HUES6 (cell line): ENCODE measurements around the gene TP53BP2.
A peak's percentile ranks its signal among the peaks of the same experiment; 100 is the strongest.
"Not testable (repeated sequence)": the region's sequence is repeated elsewhere in the genome, so short reads cannot be mapped to it uniquely, and the experiment has no call there.

Experiments
- H3K27ac ChIP-seq: 2 replicates; pipeline ENCODE4 v1.7.0; 2013; ENCODE audit warnings: low read depth, mild to moderate bottlenecking, low read length, inconsistent platforms
- H3K27me3 ChIP-seq: 2 replicates; pipeline ENCODE4 v1.6.1; 2013; ENCODE audit warnings: low read length; ENCODE audit not compliant: control insufficient read depth, insufficient read depth
- H3K36me3 ChIP-seq: 2 replicates; pipeline ENCODE4 v1.6.1; 2013; ENCODE audit warnings: low read length; ENCODE audit not compliant: control insufficient read depth, insufficient read depth
- H3K4me1 ChIP-seq: 2 replicates; pipeline ENCODE4 v1.6.1; 2013; ENCODE audit warnings: low read length; ENCODE audit not compliant: control insufficient read depth, insufficient read depth
- H3K4me3 ChIP-seq: 2 replicates; pipeline ENCODE4 v1.5.1; 2013; ENCODE audit warnings: low read depth, low read length
- H3K9ac ChIP-seq: one replicate; pipeline ENCODE4 v1.6.1; 2013; ENCODE audit warnings: mild to moderate bottlenecking, low read length
- H3K9me3 ChIP-seq: 2 replicates; pipeline ENCODE4 v1.6.1; 2013; ENCODE audit warnings: low read depth, low read length; ENCODE audit not compliant: control insufficient read depth, insufficient read depth

The TP53BP2 gene, protein sequence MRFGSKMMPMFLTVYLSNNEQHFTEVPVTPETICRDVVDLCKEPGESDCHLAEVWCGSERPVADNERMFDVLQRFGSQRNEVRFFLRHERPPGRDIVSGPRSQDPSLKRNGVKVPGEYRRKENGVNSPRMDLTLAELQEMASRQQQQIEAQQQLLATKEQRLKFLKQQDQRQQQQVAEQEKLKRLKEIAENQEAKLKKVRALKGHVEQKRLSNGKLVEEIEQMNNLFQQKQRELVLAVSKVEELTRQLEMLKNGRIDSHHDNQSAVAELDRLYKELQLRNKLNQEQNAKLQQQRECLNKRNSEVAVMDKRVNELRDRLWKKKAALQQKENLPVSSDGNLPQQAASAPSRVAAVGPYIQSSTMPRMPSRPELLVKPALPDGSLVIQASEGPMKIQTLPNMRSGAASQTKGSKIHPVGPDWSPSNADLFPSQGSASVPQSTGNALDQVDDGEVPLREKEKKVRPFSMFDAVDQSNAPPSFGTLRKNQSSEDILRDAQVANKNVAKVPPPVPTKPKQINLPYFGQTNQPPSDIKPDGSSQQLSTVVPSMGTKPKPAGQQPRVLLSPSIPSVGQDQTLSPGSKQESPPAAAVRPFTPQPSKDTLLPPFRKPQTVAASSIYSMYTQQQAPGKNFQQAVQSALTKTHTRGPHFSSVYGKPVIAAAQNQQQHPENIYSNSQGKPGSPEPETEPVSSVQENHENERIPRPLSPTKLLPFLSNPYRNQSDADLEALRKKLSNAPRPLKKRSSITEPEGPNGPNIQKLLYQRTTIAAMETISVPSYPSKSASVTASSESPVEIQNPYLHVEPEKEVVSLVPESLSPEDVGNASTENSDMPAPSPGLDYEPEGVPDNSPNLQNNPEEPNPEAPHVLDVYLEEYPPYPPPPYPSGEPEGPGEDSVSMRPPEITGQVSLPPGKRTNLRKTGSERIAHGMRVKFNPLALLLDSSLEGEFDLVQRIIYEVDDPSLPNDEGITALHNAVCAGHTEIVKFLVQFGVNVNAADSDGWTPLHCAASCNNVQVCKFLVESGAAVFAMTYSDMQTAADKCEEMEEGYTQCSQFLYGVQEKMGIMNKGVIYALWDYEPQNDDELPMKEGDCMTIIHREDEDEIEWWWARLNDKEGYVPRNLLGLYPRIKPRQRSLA

DNA sequence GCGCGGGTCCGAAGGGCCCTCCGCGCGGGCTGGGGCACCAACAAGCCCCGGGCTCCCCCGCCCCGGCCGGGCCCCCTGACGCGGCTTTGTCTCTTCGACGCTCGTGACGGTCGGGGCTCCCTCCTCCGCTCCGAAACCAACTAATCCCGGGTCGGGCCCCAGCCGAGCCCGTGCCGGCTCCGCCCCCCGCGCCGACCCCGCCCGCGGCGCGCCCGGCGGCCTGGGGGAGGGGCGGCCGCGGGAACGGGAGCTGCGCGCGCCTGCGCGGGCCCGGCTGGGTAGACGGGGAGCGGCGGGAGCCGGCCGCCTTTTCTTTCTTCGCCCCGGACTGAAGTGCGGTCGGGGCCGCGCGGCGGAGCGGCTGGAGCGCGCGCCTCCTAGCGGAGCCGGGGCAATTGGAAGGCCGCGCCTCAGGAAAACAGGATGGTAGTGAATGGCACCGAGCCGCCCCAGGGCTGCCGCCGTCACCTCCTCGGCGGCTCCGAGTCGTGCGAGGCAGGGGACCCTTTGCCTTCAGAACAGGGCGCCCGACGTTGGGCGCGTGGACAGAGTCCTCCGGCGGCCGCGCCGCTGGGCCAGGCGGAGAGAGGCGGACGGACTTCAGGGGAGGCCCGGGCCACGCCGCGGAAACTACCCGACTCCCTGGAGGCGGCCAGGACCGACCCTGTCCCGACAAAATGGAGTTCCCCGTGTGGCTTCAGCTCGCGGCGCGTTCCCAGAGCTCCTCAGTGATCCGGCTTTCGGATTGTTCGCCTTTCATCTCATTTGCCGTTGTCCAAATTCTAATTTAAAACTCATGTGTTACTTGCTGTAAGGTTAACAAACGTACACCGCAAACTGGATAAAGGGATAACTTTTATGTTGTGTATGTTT lies at the start of gene TP53BP2:
TP53BP2 (minus strand) TSS at position 138 of the 873 bp plus-strand sequence. CDS start 267 bp downstream, outside the sequence.
- Histone ChIP-seq H3K4me1 (peaks cover 11% of the 10 kb centered on the region; the same call in 1 of the 2 replicates), H3K4me3 (peak within 1 kb of the TSS; percentile 88), H3K36me3 (no peaks in the 10 kb centered on the region), H3K9ac (peak within 1 kb of the TSS; percentile 99), H3K27me3 (no peaks in the 10 kb centered on the region), H3K27ac (peak within 1 kb of the TSS; percentile 99), H3K9me3 (no peaks in the 10 kb centered on the region)

DNA sequence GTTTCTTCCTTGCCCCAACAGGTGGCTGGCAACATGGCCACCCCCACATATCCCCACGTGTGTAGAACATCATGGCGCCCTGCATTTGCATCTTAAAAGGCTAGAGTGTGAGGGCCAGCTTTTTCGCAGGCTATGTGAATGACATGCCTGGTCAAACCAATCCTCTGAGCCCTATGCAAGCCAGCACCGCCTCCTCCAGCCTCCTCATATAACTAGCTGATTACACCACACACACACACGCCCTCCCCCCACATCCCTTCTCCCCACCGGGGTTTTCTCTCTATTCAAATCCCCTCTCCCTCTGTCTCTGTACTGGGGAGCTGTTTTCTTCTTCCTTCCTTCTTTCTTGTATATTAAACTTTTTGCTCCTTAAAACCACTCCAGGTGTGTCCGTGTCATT lies 44.7 kb upstream of the TP53BP2 start:
- H3K36me3 ChIP-seq, H3K9ac ChIP-seq, H3K4me1 ChIP-seq, H3K27me3 ChIP-seq, H3K27ac ChIP-seq, H3K9me3 ChIP-seq, H3K4me3 ChIP-seq: not testable (repeated sequence)

DNA sequence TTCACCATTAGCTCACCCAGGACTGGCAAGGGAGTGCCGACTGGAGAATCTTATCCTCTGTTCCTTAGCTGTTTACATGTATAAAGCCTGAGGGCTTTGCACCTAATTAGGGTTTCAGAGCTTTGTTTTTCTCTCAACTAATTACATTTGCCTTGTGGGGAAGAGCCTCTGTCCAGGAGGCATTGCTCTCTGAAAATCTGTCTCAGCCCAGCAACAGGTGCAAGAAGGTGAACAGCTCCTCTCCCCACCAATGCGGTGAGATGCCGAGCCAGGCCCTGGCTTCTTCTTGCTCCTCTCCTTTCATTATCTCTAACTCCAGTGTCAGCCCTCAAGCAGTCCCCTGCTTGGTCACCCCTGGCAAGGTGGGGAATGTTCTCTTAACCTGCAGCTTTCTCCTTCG lies 43.6 kb upstream of the TP53BP2 start:
- H3K9ac ChIP-seq, H3K36me3 ChIP-seq, H3K27ac ChIP-seq, H3K4me1 ChIP-seq, H3K27me3 ChIP-seq, H3K4me3 ChIP-seq, H3K9me3 ChIP-seq: not testable (repeated sequence)

DNA sequence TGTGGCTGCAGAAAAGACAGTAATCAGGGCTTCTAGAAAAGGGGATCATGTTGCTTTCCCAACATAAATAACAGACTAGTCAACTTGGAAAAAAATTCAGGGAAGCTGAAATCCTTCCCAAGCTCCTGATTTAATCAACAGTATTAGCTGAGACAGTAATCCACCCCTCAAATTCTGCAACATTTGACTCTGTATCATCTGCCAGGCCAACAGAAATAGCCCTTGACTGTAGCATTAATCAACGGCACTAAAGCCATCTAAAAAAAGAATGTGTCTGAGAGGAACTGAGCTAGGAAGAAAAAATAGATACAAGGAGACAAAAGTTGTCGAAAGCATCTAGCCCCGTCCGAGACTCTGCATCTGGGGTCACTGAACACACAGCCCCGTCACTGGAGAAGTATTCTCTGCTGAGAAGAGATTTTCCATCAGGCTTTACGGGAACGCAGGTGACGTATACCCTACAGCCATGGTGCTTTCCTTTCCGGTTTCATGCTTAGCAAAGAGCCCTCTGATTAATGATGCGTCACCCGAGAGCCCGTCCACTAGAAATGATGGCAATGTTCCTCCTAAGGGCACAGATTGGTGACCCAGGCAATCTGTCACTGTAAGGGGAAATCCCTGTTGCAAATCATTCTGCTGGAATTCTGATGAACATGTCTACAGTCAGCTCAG lies 42.1 kb upstream of the TP53BP2 start:
- Histone ChIP-seq H3K27me3 (no peaks in the 10 kb centered on the region), H3K36me3 (no peaks in the 10 kb centered on the region), H3K4me3 (no peak overlapping the region), H3K9ac (no peak overlapping the region), H3K4me1 (peaks cover 9% of the 10 kb centered on the region; the same call in 1 of the 2 replicates), H3K27ac (no peak overlapping the region), H3K9me3 (no peaks in the 10 kb centered on the region)

DNA sequence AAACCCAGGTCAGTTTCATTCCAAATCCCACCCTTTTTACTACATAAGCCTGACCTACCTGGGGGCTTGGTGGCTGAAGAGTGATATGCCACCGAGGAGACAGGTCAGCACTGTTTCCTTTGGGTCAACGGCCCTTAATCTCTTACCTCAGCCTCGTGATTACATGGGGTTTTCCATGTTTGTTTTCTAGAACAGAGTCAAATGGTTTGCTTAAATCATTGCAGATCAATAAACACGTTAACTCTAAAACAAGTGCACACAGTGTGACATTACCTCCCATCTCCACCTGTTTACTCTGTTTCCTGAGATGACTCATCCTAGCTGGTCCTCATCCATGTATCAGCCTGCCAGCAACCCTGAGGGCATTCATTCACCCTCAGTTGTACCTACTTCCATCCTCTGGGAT lies 40.8 kb upstream of the TP53BP2 start:
- Histone ChIP-seq H3K4me3 (no peak overlapping the region), H3K9me3 (no peaks in the 10 kb centered on the region), H3K36me3 (no peaks in the 10 kb centered on the region), H3K4me1 (peaks cover 9% of the 10 kb centered on the region; the same call in 1 of the 2 replicates), H3K27ac (no peak overlapping the region), H3K27me3 (no peaks in the 10 kb centered on the region), H3K9ac (no peak overlapping the region)

DNA sequence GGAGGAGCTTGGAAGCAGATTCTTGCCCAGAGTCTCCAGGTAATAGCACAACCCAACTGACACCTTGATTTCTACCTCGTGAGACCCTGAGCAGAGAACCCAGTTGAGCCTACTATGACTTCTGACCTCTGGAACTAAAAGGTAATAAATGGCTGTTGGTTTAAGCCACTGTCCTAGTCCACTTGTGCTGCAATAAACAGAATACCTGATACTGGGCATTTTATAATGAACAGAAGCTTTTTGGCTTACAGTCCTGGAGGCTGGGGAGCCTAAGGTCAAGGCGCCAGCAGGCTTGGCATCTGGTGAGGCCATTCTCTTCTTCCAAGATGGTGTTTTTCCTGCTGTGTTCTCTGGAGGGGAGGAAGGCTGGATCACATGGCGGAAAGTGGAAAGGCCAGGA lies 39.9 kb upstream of the TP53BP2 start:
- Histone ChIP-seq H3K4me3 (no peak overlapping the region), H3K4me1 (peaks cover 9% of the 10 kb centered on the region; the same call in 1 of the 2 replicates), H3K9ac (no peak overlapping the region), H3K36me3 (no peaks in the 10 kb centered on the region), H3K27me3 (no peaks in the 10 kb centered on the region), H3K9me3 (no peaks in the 10 kb centered on the region), H3K27ac (no peak overlapping the region)

DNA sequence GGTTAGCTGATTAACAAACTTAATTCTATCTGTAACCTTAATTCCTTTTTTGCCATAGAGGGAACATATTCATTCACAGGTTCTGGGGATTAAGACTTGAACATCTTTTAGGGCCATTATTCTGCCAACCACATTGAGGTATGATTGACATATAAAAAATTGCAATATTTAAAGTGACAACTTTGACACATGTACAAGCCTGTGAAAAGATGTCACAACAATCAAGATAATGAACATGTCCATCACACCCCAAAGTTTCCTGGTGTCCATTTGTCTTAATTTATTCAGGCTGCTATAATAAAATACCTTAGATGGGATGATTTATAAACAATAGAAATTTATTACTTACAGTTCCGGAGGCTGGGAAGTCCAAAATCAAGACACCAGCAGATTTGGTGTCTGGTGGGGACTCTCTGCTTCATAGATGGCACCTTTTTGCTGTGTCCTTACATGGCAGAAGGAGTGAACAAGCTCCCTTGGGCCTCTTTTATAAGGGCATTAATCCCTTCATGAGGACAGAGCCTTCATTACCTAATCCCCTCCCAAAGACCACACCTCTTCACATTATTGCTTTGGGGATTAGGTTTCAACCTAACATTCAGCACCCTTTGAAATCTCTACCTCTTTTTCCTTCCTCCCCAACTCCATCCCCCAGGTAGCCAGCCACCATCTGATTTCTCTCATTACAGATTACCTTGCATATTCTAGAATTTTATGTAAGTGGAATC lies 33.0 kb upstream of the TP53BP2 start:
- Histone ChIP-seq H3K9ac (no peak overlapping the region), H3K27me3 (no peaks in the 10 kb centered on the region), H3K36me3 (no peaks in the 10 kb centered on the region), H3K27ac (no peak overlapping the region), H3K4me1 (no peaks in the 10 kb centered on the region), H3K9me3 (peaks cover 9% of the 10 kb centered on the region; the same call in 1 of the 2 replicates), H3K4me3 (no peak overlapping the region)

DNA sequence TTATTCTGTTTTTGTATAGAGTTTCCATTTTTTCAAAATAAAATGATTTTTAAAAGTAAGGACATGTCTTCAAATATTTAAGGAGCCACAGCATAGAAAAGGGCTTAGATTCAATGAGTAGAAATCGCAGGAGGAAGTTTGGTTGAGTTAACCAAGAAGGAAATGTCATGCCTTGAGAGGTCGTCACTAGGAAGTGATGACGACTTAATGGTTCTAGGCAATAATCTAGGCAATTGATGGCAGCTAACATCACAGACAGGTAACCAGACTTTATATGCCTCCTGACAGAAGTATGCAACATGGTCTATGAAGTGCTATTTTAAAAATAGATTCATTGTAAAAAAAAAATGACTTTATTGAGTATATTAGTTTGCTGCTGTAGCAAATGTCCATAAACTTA lies 32.1 kb upstream of the TP53BP2 start:
- H3K27me3 ChIP-seq = no peaks in the 10 kb centered on the region
- peaks cover 9% of the 10 kb centered on the region; the same call in 1 of the 2 replicates for H3K9me3 ChIP-seq
- no peak overlapping the region for H3K27ac ChIP-seq
- no peak overlapping the region for H3K4me3 ChIP-seq
- no peaks in the 10 kb centered on the region for H3K4me1 ChIP-seq
- no peaks in the 10 kb centered on the region for H3K36me3 ChIP-seq
- no peak overlapping the region for H3K9ac ChIP-seq

DNA sequence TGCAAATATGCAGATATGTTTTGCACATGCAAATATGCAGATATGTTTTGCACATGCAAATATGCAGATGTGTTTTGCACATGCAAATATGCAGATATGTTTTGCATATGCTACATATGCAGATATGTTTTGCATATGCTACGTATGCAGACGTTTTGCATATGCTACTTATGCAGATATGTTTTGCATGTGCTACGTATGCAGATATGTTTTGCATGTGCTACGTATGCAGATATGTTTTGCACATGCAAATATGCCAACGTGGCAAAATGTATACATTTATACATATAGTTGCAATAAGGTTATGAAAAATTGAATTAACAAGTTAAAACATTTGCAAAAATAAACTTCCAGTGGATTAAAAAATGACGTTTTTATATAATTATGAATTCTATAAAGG lies 30.8 kb upstream of the TP53BP2 start:
- no peaks in the 10 kb centered on the region; the same call in 1 of the 2 replicates for H3K4me1 ChIP-seq
- H3K36me3 ChIP-seq = no peaks in the 10 kb centered on the region
- H3K9ac ChIP-seq = no peak overlapping the region
- H3K4me3 ChIP-seq = no peak overlapping the region
- H3K9me3 ChIP-seq = peaks cover 9% of the 10 kb centered on the region; the same call in 1 of the 2 replicates
- H3K27ac ChIP-seq = no peak overlapping the region
- H3K27me3 ChIP-seq = no peaks in the 10 kb centered on the region
